HG03025 (cell line): ENCODE measurements around the gene IHH.

Experiments
- ATAC-seq: cut with Tn5 transposase; IDR thresholded peaks from one replicate; pipeline ENCODE4 v1.9.1; 2021; ENCODE audit warnings: mild to moderate bottlenecking, moderate library complexity; ENCODE audit not compliant: unreplicated experiment, low FRiP score

The IHH gene

GRCh38 chr2:219022616-219023015 is 38.1 kb downstream of the IHH start:
- no peak for ATAC-seq

DNA sequence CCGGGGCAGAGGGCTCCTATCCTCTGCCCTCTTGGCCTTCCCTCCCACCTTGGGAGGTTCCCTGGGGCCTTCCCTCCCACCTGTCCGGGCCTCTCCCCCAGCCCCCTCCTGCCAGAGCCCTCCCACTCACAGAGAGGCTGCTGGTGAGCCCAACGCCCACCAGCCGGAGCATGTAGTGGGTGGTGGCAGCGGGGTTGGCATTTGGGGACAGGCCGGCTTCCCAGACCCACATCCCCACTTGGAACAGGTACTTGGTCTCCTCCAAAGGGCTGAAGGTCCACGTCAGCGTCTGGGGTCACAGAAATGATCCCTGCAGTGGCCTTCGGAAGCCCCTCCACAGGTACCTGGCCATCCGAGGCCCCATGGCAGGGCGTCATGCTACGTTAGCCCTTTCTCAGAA is 38.7 kb downstream of the IHH start:
- ATAC-seq, result no peak

DNA sequence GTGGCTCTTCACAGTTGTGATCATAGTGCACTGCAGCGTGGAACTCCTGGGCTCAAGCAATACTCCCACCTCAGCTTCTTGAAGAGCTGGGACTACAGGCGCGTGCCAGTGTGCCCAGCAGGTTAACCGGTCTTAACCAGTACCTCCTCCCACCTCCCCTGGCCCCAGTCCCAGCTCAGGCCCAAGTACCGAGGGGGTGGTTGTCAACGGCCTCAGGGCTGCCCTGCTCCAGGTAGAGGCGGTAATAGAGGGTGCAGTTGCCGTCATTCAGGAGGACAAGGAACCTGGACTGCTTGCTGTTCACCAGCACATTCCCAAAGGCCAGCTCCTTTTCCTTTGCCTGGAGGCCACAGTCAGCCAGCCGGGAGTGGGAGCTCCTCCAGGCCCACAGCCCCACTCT is 39.1 kb downstream of the IHH start:
- ATAC-seq, result no peak

- ATAC-seq, result no peak
Observed at GRCh38 chr2:219020604-219021365, 39.9 kb downstream of the IHH start.

- ATAC-seq, result no peak
Observed at GRCh38 chr2:219019436-219019835, 41.3 kb downstream of the IHH start.

GRCh38 chr2:219018726-219019125 is 42.0 kb downstream of the IHH start:
- no peak for ATAC-seq

- no peak for ATAC-seq
Observed at GRCh38 chr2:219018286-219018685, 42.4 kb downstream of the IHH start.

DNA sequence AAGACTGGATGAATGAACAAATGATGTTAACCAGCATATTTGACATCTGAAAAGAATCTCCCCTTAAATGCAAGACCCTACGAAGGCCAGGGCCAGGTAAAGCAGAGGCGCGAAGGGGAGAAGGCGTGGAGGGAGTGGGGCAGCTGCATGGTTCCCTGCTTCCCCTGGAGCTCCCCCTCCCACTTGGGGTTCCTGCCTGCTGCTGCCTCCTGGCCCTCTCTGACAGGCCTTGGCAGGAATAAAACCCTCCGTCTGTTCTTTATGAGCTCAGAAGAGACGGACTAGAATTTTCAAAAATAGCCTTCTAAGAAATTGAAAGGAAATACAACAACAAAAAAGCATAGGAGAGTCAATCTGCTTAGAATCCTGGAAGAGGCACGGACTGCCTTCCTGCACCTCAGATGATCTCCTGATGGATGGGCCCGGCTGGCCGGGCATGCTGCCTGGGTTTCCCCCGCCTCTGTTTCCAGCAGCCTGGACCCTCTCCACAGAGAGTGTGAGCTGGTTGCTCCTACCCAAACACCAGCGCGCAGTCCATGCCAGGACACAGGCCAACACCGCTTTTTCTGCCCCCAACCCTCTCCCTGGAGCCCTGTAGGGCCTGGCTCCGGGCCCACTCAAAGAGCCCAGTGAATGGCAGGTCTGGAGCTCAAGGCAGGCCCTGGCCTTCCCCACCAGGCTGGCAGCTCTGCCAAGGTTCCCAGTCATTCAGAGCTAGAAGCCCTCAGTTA is 43.4 kb downstream of the IHH start:
- ATAC-seq, result no peak

DNA sequence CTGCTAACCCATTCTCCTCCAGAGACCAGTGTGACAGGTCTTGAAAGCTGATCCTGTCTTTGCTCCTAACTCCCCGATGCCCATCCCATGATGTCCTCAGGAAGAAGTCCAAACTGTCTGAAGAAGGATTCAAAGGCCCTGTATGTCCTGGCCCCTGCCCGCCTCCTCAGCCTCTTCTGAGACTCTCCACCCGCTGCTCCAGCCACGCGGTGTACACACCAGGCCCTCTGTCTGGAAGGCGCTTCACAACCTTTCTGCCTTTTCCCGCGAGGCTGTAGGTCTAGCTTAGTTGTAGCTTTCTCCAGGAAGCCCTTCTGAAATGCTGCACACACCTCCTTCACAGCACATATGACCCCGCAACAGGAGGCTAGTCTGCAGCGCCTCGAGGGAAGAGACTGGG is 44.0 kb downstream of the IHH start:
- no peak for ATAC-seq

GRCh38 chr2:219010873-219011272 is 49.8 kb downstream of the IHH start:
- ATAC-seq, result no peak

DNA sequence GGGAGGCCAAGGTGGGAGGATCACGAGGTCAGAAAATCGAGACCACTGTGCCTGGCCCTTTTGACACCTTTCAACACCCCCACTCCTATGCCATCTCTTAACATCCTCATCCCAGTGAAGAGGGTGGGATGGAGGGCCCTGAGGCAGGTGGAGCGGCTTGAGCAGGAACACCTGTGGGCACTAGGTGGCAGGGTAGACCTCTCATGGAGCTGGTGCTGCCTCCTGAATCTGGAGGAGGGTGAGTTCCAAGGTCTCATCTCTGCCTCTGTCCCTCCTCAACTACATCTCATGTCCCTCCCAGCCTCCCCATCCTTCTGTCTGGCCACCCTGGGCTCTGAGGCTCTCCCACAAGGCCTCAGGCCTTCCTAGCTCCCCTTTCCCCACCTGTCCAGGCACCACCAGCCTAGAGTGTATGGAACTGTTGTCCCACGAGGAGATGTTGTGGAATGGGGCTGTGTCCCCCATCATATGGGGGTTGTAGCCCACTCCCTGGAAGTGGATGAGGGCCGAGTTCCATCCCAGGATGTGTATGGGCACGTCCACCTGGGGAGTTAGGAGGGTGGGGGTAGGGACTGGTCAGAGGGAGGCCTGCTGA is 50.5 kb downstream of the IHH start:
- ATAC-seq, result no peak

GRCh38 chr2:219009294-219009693 is 51.4 kb downstream of the IHH start:
- no peak for ATAC-seq
